GM19455 (cell line): ENCODE results near the gene TMEM184B.

Source experiments
- ATAC-seq: cut with Tn5 transposase; IDR thresholded peaks from one replicate; pipeline ENCODE4 v1.9.1; 2021; ENCODE audit not compliant: unreplicated experiment

The TMEM184B gene

DNA sequence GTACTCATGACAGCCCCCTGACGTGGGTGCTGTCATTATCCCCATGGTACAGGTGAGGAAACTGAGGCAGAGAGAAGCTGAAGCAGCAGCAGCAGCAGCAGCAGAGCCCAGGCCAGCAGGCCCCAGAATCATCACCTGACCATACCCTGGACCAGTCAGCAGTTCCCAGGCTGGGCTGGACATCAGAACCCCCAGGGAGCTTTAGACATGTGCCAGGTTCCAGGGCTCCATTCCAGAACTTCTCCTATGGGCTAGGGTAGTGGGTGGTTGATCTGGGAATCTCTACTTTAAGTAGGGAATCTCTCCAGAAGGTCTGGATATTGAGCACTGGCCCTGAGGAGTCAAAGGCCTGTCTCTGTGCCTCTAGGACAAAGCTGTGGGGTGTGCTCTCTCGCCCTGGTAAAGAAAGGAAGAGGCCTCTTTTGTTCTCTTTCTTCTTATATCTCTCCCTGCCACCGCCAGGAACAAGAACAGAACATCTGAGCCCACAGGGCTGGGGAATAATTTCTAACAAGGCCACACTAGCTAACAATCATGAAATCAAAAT is 44.4 kb downstream of the TMEM184B start:
- ATAC-seq = no peak

DNA sequence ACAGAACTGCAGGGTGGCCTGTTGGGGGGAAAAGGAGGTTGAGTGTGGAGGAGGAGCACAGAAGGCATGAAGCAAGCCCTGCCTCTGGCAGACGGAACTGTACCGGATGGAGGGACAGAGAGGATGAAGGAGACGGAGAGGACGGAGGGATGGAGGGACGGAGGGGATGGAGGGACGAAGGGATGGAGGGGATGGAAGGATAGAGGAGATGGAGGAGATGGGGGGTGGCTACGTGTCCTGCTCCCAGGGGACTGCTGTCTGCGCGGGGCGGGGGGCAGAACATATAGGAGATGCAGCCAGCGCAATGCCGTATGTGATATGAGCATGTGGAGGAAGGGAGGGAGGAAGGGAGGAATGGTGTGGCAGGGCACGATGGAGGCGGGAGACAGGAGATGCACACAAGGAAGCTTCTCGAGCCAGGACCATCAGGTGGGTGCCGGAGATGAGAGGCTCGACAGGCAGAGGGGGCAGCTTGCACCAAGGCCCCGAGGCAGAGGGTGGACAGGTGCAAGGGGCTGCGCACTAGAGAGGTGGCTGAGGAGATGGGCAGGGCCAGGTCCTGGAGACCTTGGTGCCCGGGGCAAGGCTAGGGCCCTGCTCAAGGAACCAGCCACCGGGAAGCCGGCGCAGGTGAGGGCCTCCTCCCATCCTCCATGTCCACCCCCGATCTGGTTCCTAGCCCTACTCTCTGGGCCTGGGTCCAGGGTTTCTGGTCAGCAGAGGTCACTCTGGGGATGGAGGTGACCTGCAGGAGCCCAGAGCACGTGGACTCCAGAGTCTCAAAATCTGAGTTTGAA is 45.8 kb downstream of the TMEM184B start:
- no peak for ATAC-seq

DNA sequence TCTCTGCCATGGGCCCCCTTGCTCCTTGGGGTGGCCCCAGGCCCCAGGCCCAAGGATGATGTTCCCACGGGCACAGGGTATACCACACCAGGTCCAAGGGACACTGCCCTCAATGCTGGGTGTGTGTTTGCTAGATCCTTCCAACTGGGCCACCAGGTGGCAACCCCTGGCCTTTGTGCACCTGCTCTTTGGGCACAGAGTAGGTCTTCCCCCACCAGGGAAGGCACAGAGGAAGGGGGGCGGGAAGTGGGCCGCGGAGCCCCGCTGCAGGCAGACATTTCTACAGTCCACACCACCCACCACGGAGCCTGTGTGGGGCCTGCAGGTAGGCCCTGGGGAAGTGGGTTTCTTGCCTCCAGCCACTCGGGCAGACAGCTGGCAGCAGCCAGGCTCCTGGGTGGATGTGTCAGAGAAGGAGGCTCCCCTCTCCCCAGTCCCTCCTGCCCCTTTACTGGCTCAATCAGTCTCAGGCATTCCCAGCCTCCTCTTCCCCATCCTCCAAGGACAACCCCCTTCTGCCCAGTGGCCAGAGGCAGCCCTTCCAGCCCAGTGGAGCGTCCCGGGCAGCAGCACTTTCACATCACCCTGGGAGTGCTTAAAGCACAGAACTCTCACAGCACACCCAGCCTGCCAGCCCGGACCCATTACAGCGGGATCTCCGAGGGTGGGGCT is 49.4 kb downstream of the TMEM184B start:
- no peak for ATAC-seq

DNA sequence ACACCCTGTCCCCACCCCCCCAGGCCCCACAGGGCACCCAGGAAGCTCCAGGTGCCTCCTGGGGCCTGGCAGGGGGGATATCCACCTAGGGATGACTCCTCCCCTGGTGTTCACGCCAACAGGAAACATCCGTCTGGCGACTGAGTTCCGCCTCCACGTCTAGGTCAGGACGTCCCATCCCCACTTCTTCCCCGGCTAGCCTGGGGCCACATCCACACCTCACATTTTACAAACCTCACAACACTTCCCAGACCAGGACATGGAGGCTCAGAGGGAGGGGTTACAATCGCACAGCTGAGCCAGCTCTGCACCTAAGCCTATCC is 50.1 kb downstream of the TMEM184B start:
- no peak for ATAC-seq

DNA sequence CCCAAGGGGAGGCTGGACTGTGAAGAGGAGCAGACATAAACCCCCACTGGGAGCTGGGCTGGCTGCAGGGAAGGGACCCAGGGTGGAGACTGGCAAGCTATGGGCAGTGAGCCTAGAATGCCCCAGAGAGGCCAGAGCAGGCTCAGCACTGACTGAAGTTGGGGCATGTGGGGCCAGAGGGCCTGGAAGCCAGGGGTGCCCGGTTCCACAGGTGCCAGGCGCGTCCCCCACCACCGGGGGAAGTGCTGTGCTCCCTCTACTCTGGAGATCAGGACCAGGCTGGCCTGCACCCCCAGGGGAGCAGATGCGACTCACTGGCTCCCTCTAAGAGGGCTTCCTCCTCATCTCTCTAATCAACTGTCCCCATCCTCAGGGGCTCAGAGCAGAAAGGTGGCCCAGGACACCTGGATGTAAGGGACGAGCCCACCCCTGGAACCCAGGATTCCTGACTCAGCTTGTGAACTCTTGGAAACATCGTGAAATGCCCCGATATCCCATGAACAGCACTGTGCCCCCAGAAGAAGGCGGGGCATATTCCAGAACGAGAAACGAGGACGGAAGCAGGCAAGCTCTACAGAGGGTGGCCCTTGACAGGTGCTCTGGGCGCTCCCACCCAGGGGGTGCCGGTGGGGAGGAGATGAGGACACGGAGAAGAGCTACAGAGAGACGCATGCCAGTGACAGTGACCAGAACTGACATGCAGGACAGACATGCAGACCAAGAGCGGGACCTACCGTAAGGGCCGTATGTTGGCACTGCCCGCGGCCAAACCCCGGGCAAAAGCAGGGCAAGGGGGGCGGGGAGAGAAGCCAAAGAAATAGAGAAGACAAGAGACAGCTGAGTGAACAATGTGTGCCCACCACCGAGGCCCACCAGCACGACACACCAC is 50.7 kb downstream of the TMEM184B start:
- no peak for ATAC-seq

DNA sequence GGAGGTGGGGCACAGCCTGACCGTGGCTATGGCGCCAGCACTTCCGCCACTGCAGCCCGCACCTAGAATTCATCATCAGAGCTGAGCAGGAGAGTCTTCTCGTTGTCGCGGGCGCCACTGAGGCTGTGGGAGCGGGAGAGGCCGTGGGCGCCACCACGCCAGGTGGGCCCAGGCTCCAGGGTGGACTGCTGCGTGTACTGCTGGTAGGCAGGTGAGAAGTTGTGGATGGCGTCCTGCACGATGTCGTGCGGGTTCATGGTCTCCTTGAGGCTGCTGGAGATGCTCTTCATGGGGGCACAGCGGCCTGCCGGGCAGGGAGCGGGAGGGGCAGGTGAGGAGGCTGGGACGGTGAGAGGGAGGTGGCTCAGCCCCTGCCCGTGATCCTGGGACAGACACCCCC is 51.4 kb downstream of the TMEM184B start:
- no peak for ATAC-seq

- ATAC-seq = no peak
These were observed 52.0 kb downstream of the TMEM184B start for GRCh38 chr22:38220653-38221386.

- ATAC-seq = no peak
These were observed 52.6 kb downstream of the TMEM184B start for GRCh38 chr22:38220163-38220562.

- no peak for ATAC-seq
These were observed 53.2 kb downstream of the TMEM184B start for GRCh38 chr22:38219632-38220031.

- no peak for ATAC-seq
These were observed 53.9 kb downstream of the TMEM184B start for GRCh38 chr22:38218661-38219622.

DNA sequence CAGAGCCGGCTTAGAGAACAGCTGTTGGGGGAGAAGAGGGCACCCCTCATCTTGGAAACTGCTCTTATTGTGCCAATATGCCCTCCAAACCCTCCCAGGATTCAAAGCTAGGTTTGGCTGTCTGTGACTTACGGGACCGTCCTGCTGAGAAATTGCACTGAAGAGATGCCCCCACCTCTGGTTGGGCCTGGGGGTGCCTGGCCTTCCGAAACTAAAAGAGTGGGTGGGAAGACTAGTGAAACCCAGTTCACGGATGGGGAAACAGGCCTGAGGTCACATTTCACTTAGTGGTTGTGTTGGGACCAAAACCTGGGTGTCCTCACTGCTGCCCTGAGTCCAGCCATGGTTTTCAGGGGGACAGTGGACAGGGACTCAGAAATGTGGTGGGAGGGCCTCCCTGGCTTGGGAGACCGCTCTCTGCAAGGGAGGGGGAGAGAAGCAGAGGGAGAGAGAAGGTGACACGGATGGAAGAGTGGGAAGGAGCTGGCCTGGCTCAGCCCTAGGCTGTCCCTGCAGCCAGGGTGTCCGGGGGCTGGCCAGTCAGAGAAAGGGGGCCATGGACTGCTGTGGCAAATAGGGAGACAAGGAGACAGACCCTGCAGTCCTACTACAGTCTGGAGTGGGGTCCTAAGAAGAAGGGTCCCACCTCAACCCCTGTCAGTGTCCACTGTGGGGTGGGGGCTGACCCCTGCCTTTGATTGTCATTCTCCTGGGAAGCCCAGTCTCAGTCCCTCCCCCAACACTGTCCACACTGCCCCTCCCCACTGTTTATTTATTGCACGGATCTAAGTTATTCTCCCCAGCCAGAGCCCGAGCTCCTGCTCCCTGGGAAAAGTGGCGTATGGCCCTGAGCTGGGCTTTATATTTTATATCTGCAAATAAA is 57.4 kb downstream of the TMEM184B start:
- ATAC-seq = no peak

- no peak for ATAC-seq
These were observed 58.3 kb downstream of the TMEM184B start for GRCh38 chr22:38214302-38215056.

DNA sequence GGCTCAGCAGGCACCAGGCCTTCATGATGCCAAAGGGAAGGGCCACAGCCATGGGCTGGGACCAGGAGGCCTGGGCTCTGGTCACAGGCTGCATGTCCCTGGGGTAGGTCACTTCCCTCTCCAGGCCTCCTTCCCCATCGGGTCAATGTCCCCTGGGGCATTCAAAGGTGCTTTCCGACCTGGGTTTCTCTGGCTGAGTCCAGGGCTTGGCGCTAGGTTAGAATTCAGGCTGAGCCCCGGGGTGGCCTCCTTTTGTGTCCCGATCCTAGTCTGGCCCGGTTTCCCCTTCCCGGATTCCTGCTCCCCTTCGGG is 58.9 kb downstream of the TMEM184B start:
- ATAC-seq = no peak

- ATAC-seq = no peak
These were observed 59.4 kb downstream of the TMEM184B start for GRCh38 chr22:38213319-38213989.

- no peak for ATAC-seq
These were observed 60.4 kb downstream of the TMEM184B start for GRCh38 chr22:38212442-38212841.

DNA sequence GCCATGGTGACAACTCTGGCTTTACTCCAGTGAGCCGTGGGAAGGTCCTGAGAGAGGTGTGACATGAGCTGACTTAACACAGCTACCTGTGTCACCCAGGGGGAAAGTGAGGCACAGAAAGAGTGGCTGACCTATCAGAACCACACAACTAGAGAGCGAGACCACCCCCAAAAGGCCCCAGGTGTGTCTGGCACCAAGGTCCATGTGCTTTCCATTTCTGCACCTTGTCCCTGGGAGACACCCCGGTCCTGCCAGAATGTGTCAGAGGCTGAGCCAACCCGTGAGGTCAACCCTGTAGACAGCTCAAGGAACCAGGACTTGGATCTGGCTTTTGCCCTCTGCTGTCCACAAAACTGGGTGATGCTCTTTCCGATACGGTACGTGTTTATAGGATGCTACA is 61.3 kb downstream of the TMEM184B start:
- no peak for ATAC-seq

DNA sequence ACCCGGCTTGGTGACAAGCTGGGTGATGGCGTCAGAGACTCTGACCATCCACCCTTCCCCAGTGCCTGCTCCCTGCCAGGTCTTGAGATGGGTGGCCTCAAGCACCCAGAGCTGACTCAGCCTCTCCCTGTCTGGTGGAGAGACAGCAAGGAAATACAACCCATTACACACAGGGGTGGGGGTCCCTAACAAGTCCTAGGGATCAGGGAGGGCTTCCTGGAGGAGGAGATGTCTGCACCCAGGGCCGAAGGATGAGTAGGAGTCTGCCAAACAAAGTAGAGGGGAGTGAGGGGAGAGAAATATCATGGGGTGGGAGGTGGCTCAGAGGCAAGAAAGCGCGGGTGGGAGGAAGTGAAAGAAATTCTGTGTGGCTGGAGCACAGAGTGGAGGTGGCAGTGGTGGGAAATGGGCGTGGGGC is 64.2 kb downstream of the TMEM184B start:
- ATAC-seq = no peak
